Activated B cell treated with CpG ODN at 0.5 μM for 24 hours (primary cell): ENCODE data around the gene FIS1. TPM values are rescaled to one million over a fixed set of nuclear protein-coding genes. Genes with fewer than 3 reads are reported as not detected.

Experiments used
- ATAC-seq: fragments of 200-7000 bp; cut with Tn5 transposase; one replicate; pipeline ENCODE4 v1.10.0; 2021; ENCODE audit warnings: low read depth, mild to moderate bottlenecking, moderate library complexity
- CTCF ChIA-PET: fragments of 350-600 bp; sonication (Branson Sonifier 250); formaldehyde crosslinking; loops from one replicate; lab custom pipeline; 2021; ENCODE audit warnings: antibody characterized with exemption; lab: Charles Lee
- POLR2A ChIA-PET: fragments of 350-600 bp; sonication (Branson Sonifier 250); formaldehyde crosslinking; loops from one replicate; lab custom pipeline; 2021; ENCODE audit warnings: antibody characterized with exemption; lab: Charles Lee
- DNase-seq: peaks from one replicate; pipeline ENCODE4 v3.0.0; 2022
- H3K27ac Mint-ChIP-seq: one replicate; pipeline ENCODE4 v1.8.0; 2020; ENCODE audit warnings: mixed read lengths
- H3K27me3 Mint-ChIP-seq: one replicate; pipeline ENCODE4 v1.8.0; 2021; ENCODE audit warnings: mixed read lengths
- H3K36me3 Mint-ChIP-seq: one replicate; pipeline ENCODE4 v1.8.0; 2021; ENCODE audit warnings: low read depth, mixed read lengths
- H3K4me1 Mint-ChIP-seq: one replicate; pipeline ENCODE4 v1.8.0; 2021; ENCODE audit warnings: mixed read lengths
- H3K4me3 Mint-ChIP-seq: one replicate; pipeline ENCODE4 v1.8.0; 2020; ENCODE audit warnings: mild to moderate bottlenecking, mixed read lengths
- H3K9me3 Mint-ChIP-seq: one replicate; pipeline ENCODE4 v1.8.0; 2020; ENCODE audit warnings: mixed read lengths
- CTCF ChIP-seq: fragments of 200-600 bp; IDR thresholded peaks from one replicate; pipeline ENCODE4 v1.8.0; 2022; ENCODE audit warnings: antibody characterized with exemption, mild to moderate bottlenecking
- intact Hi-C: fragments of 100-400 bp; cut with micrococcal nuclease; formaldehyde crosslinking; loops from one replicate; pipeline ENCODE4 v1.15.1; 2024
- total RNA-seq: library from RNA; stranded (reverse); gene quantifications from 2 replicates; pipeline ENCODE4 v1.2.3, GENCODE V29; 2022

The FIS1 gene
- total RNA-seq, 1 donor from 2014 or later = 113 TPM

GRCh38 chr7:101232141-101232850 lies 12.6 kb downstream of the FIS1 start:
- H3K27me3 Mint-ChIP-seq = no peaks in the 10 kb centered on the region
- ATAC-seq (no peak), DNase-seq (no peak)
- intact Hi-C loops = no loop called here
- no peak for TF ChIP-seq CTCF
- H3K4me1 Mint-ChIP-seq = no peaks in the 10 kb centered on the region
- no peak overlapping the region for H3K27ac Mint-ChIP-seq
- CTCF ChIA-PET = no interaction called here
- POLR2A ChIA-PET = interaction anchor here (0.6 to 1.8 kb wide), 2 partner anchors 11 to 56 kb away, joined by 3 to 4 read pairs; no protein-coding TSS in a partner anchor
- H3K36me3 Mint-ChIP-seq = peaks cover 34% of the 10 kb centered on the region
- H3K4me3 Mint-ChIP-seq = no peak overlapping the region
- no peaks in the 10 kb centered on the region for H3K9me3 Mint-ChIP-seq

GRCh38 chr7:101231644-101232043 lies 13.2 kb downstream of the FIS1 start:
- Mint-ChIP-seq H3K27me3 (no peaks in the 10 kb centered on the region), H3K9me3 (no peaks in the 10 kb centered on the region), H3K27ac (no peak overlapping the region)

GRCh38 chr7:101226721-101227120 lies 18.2 kb downstream of the FIS1 start:
- POLR2A ChIA-PET = interaction anchor here (0.6 kb wide), 1 partner anchor 81 kb away, joined by 3 read pairs; no protein-coding TSS in a partner anchor
- Mint-ChIP-seq H3K27me3 (no peaks in the 10 kb centered on the region), H3K36me3 (peaks cover 65% of the 10 kb centered on the region), H3K9me3 (no peaks in the 10 kb centered on the region), H3K4me3 (no peak overlapping the region), H3K27ac (no peak overlapping the region), H3K4me1 (no peaks in the 10 kb centered on the region)
- no peak for ATAC-seq
- no peak for TF ChIP-seq CTCF
- CTCF ChIA-PET = interaction anchor here (2.3 kb wide), 1 partner anchor 17 kb away, joined by 4 read pairs; no protein-coding TSS in a partner anchor
- intact Hi-C loops = no loop called here
- no peak for DNase-seq

More at GRCh38 chr7:101231644-101232043, 13.2 kb downstream of the FIS1 start:
- TF ChIP-seq CTCF = no peak
- H3K4me3 Mint-ChIP-seq = no peak overlapping the region
- peaks cover 37% of the 10 kb centered on the region for H3K36me3 Mint-ChIP-seq
- intact Hi-C loops = no loop called here
- CTCF ChIA-PET = no interaction called here
- POLR2A ChIA-PET = interaction anchor here (0.6 kb wide), 1 partner anchor 55 kb away, joined by 3 read pairs; no protein-coding TSS in a partner anchor
- H3K4me1 Mint-ChIP-seq = no peaks in the 10 kb centered on the region
- ATAC-seq = no peak
- DNase-seq = no peak

GRCh38 chr7:101225650-101226049 lies 19.2 kb downstream of the FIS1 start:
- Mint-ChIP-seq H3K27me3 (no peaks in the 10 kb centered on the region), H3K9me3 (no peaks in the 10 kb centered on the region), H3K27ac (no peak overlapping the region), H3K36me3 (peaks cover 65% of the 10 kb centered on the region), H3K4me1 (no peaks in the 10 kb centered on the region), H3K4me3 (no peak overlapping the region)
- DNase-seq (no peak), ATAC-seq (peak; percentile 60)
- intact Hi-C loops = no loop called here
- TF ChIP-seq CTCF = no peak
- CTCF ChIA-PET = interaction anchor here (2.3 kb wide), 1 partner anchor 18 kb away, joined by 4 read pairs; no protein-coding TSS in a partner anchor
- POLR2A ChIA-PET = interaction anchor here (0.8 kb wide), 1 partner anchor 9 kb away, joined by 3 read pairs; the partner anchor contains the start of gene PLOD3

GRCh38 chr7:101223528-101223927 lies 21.4 kb downstream of the FIS1 start:
- CTCF ChIA-PET = no interaction called here
- POLR2A ChIA-PET = no interaction called here
- Mint-ChIP-seq H3K27ac (no peak overlapping the region), H3K4me1 (peaks cover 14% of the 10 kb centered on the region), H3K9me3 (no peaks in the 10 kb centered on the region), H3K4me3 (no peak overlapping the region), H3K36me3 (peaks cover 62% of the 10 kb centered on the region), H3K27me3 (no peaks in the 10 kb centered on the region)
- TF ChIP-seq CTCF = no peak
- DNase-seq (no peak), ATAC-seq (no peak)
- intact Hi-C loops = no loop called here
